NCI-H1436 treated with DMSO at 0.1 percent for 48 hours (cell line): Measurements from ENCODE around the gene EHMT2.
A peak's percentile ranks its signal among the peaks of the same experiment; 100 is the strongest.
"Not testable (repeated sequence)": the region's sequence is repeated elsewhere in the genome, so short reads cannot be mapped to it uniquely, and the experiment has no call there.

ENCODE experiments used
- DNase-seq: peaks from one replicate; lab custom pipeline; 2025; lab: John Stamatoyannopoulos, UW

EHMT2 gene

GRCh38 chr6:31838114-31838553 is 59.4 kb downstream of the EHMT2 start:
- not testable (repeated sequence) for DNase-seq

GRCh38 chr6:31837369-31838113 is 60.0 kb downstream of the EHMT2 start:
- no peak for DNase-seq

DNA sequence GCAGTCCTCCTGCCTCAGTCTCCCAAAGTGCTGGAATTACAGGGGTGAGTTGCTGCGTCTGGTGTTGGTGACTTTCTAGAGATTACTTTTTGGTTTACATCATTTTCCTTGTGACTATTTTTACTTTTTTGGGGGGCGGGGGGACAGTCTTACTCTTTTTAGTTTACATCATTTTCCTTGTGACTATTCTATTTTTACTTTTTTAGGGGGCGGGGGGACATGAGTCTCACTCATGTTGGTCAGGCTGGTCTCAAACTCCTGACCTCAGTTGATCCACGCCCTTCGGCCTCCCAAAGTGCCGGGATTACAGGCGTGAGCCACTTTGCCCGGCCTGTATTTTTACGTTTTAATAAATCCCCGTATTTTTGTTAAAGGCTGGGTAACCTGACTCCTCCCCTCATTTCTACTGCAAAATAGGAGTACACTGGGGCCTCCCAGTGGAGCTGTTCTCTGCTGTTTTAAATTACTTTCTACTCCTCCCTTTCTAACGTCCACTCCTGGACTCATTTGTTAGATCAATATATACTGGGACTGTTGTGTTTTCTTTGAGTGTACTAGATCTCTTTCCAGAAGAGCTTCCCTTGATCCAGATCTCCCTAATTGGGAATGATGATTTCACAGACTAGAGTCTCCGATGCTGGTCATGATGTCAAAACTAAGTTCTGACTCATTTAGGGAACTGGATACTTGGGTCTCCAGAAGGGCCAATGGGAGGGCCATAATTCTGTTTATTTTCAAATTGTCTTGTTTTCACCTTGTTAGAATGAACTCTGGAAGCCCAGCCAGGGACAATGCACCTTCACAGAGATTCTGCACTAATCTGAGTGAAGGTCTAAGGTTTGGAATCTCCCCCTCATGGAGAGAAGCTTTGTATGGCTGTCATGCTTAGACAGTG is 60.8 kb downstream of the EHMT2 start:
- DNase-seq: no peak

- no peak for DNase-seq
These were observed 61.4 kb downstream of the EHMT2 start for GRCh38 chr6:31836047-31836473.

DNA sequence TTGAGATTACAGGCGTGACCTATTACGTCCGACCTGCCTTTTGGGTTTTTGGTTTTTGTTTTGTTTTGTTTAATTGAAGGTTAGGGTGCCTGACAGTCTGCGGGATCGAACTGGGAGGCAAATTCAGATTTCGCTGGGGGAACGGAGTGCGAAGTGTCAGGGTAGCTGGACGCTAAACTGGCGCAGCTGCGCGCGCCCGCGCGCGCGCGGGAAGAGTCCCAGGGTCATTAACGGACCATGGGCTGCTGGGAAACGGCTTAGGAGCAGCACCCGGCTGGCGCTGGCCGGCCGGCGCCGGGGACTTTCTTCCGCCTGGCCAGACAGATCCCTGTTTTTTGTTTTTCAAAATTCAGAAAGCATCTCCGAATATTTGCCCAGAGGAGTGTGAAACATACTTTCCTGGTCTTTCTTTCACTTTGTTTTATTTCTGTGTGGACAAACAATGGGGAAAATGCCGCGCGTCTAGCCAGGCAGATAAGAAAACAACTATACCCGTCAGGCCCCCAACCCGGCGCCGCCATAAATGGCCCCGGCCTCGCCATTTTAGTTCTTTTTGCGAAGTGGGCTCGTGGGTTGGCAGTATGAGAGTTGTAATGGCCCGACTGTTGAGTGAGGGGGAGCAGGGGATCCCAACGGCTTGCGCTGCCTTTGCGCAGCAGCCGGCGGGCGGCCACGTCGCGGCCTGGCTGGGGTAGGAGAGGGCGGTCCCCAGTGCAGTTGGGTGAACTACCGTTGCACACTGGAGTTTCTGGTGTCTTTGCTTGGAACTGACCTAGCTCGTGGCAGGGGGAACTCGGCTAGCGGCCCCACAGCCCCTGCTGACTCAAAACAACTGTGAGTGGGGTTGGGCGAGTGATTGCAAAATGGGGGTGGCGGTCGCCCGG is 62.9 kb downstream of the EHMT2 start:
- peak; percentile 41 for DNase-seq

DNA sequence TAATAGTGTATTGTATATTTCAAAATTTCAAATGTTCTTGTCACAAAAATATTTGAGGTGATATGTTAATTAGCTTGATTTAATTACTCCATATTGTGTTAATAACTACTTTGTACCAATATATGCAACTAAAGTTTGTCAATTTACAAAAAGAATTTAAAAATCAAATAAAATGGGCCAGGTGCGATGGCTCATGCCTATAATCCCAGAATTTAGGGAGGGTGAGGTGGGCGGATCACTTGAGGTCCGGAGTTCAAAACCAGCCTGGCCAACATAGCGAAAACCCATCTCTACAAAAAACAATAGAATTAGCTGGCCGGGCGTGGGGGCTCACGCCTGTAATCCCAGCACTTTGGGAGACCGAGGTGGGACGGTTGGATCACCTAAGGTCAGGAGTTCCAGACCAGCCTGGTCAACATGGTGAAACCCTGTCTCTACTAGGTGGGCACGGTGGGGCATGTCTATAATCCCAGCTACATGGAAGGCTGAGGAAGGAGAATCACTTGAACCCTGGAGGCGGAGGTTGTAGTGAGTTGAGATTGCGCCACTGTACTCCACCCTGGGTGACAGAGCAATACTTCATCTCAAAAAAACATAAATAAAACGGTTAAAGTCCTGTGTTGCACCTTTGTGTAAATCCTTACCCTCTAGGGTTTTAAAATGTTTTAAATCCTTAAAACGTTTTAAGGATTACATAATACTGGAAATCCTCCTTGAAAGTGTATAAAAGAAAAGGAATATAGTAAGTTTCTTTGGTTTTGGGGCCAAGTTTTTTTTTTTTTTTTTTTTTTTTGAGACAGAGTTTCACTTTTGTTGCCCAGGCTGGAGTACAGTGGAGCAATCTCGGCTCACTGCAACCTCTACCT is 65.9 kb downstream of the EHMT2 start:
- no peak for DNase-seq

GRCh38 chr6:31830886-31831335 is 66.6 kb downstream of the EHMT2 start:
- no peak for DNase-seq
